K562 (cell line): ENCODE measurements around the gene CDKL4. TPM values are rescaled to one million over a fixed set of nuclear protein-coding genes. Genes with fewer than 3 reads are reported as not detected.

ENCODE experiments used
- ATAC-seq: fragments of 200-7000 bp; cut with Tn5 transposase; 3 replicates; pipeline ENCODE4 v1.9.1; 2020; ENCODE audit warnings: moderate library complexity
- BruUV-seq: library from RNA; stranded (reverse); fragments of 400-500 nt; replicated peaks from 2 replicates; lab custom pipeline; 2021; lab: Mats Ljungman, UMichigan
- CTCF ChIA-PET: fragments of 300-600 bp; formaldehyde crosslinking; extraction: SDS; loops from one replicate; lab custom pipeline; 2021; ENCODE audit warnings: low intra/inter-chr PET ratio; lab: Yijun Ruan, JAX
- POLR2A ChIA-PET: fragments of 300-600, 350-650 bp; sonication (Branson Sonifier 250); formaldehyde crosslinking; extraction: SDS; loops from one replicate; lab custom pipeline; 2021; ENCODE audit warnings: antibody characterized with exemption, inconsistent platforms; lab: Yijun Ruan, JAX
- DNase-seq, 4 experiments: peaks; one replicate each; pipeline versions ENCODE4 v3.0.0 to v3.0.0-alpha.2; 2011 to 2018; ENCODE audit warnings: low spot score in 3 of 4, mixed read lengths in 3 of 4; ENCODE audit errors: extremely low read depth in 1 of 4
- FAIRE-seq: peaks from 2 replicates; lab custom pipeline; 2011; peaks lifted over from hg19 to GRCh38; lab: Jason Lieb, UNC
- H2AFZ ChIP-seq: 2 replicates; pipeline ENCODE4 v1.6.0; 2011; ENCODE audit warnings: low read depth, low read length, control low read depth, inconsistent platforms
- H3K27ac ChIP-seq: fragments of 200-600 bp; 3 replicates; pipeline ENCODE4 v1.8.0; 2011; ENCODE audit warnings: low read depth, mild to moderate bottlenecking, control low read depth, inconsistent platforms, low read length, moderate library complexity, mixed read lengths; ENCODE audit errors: extremely low read depth
- H3K27me3 ChIP-seq, 2 experiments: fragments of 300-600 bp in 1 of 2; 2 replicates in 1 of 2; 3 replicates in 1 of 2; pipeline versions ENCODE4 v1.6.0 to v1.8.0; 2011; ENCODE audit warnings: inconsistent platforms in 2 of 2, low read length in 2 of 2, mild to moderate bottlenecking in 1 of 2, mixed read lengths in 1 of 2, moderate library complexity in 1 of 2; ENCODE audit not compliant: control insufficient read depth in 2 of 2, insufficient read depth in 2 of 2
- H3K36me3 ChIP-seq: fragments of 300-600 bp; 3 replicates; pipeline ENCODE4 v1.8.0; 2011; ENCODE audit warnings: mild to moderate bottlenecking, low read length, inconsistent platforms; ENCODE audit not compliant: control insufficient read depth, insufficient read depth
- H3K4me1 ChIP-seq, 2 experiments: fragments of 200-600 bp in 1 of 2; replicated peaks in 1 of 2; 2 replicates in 1 of 2; 3 replicates in 1 of 2; pipeline versions ENCODE4 v1.5.1 to v1.8.0; 2011; ENCODE audit warnings: inconsistent platforms in 2 of 2, low read length in 2 of 2, mild to moderate bottlenecking in 1 of 2, mixed read lengths in 1 of 2, moderate library complexity in 1 of 2; ENCODE audit not compliant: control insufficient read depth in 2 of 2, insufficient read depth in 2 of 2
- H3K4me2 ChIP-seq: 2 replicates; pipeline ENCODE4 v1.6.1; 2011; ENCODE audit warnings: low read length, control low read depth, inconsistent platforms, mixed read lengths; ENCODE audit not compliant: insufficient read depth
- H3K4me3 ChIP-seq: fragments of 200-600 bp; sonication (generic), shearing (Covaris generic); 2 replicates; pipeline ENCODE4 v1.5.1; 2016; ENCODE audit warnings: control low read depth, inconsistent platforms
- H3K79me2 ChIP-seq: fragments of 200-600 bp; 3 replicates; pipeline ENCODE4 v1.8.0; 2011; ENCODE audit warnings: low read length, inconsistent platforms; ENCODE audit not compliant: control insufficient read depth, insufficient read depth
- H3K9ac ChIP-seq, 2 experiments: 2 replicates each; pipeline versions ENCODE4 v1.6.0 to v1.6.1; 2011; ENCODE audit warnings: low read depth in 2 of 2, low read length in 2 of 2, control low read depth in 1 of 2, inconsistent platforms in 1 of 2, mild to moderate bottlenecking in 1 of 2, mixed read lengths in 1 of 2; ENCODE audit not compliant: insufficient read depth in 1 of 2
- H3K9me1 ChIP-seq: one replicate; pipeline ENCODE4 v1.6.0; 2011; ENCODE audit warnings: inconsistent platforms, mild to moderate bottlenecking, low read length, moderate library complexity; ENCODE audit not compliant: control insufficient read depth, insufficient read depth
- H3K9me3 ChIP-seq: replicated peaks from 2 replicates; pipeline ENCODE4 v1.5.1; 2011; ENCODE audit warnings: low read depth, low read length, inconsistent platforms; ENCODE audit not compliant: control insufficient read depth, insufficient read depth
- H4K20me1 ChIP-seq: replicated peaks from 2 replicates; pipeline ENCODE4 v1.6.1; 2011; ENCODE audit warnings: low read length, inconsistent platforms, mixed read lengths; ENCODE audit not compliant: control insufficient read depth, insufficient read depth
- BHLHE40 ChIP-seq: IDR thresholded peaks from 2 replicates; pipeline ENCODE4 v1.6.1; 2011; ENCODE audit warnings: low read length, improper control_type of control experiment
- CBX8 ChIP-seq: fragments of 200-600 bp; sonication (generic); IDR thresholded peaks from 2 replicates; pipeline ENCODE4 v1.6.1; 2012; ENCODE audit warnings: borderline replicate concordance, mixed run types, low read depth, mild to moderate bottlenecking, moderate library complexity, mixed read lengths, low read length, control low read depth, inconsistent platforms; ENCODE audit not compliant: poor library complexity, severe bottlenecking; ENCODE audit errors: extremely low read depth
- MYC ChIP-seq, 2 experiments: fragments of 250-450 bp in 1 of 2; sonication (Bioruptor Pico) in 1 of 2; IDR thresholded peaks; 2 replicates each; pipeline versions ENCODE4 v1.5.1 to v1.6.1; 2012 to 2021; ENCODE audit warnings: low read depth in 2 of 2, borderline replicate concordance in 1 of 2, improper control_type of control experiment in 1 of 2, low read length in 1 of 2, mild to moderate bottlenecking in 1 of 2, moderate library complexity in 1 of 2
- PRDM10 ChIP-seq: fragments of 450-650 bp; IDR thresholded peaks from 2 replicates; pipeline ENCODE4 v1.6.1; 2018; ENCODE audit not compliant: partially characterized antibody
- TSC22D4 ChIP-seq: fragments of 450-650 bp; IDR thresholded peaks from 2 replicates; pipeline ENCODE4 v1.6.1; 2016; ENCODE audit warnings: missing genetic modification characterization, missing biosample characterization, control low read depth
- ZNF197 ChIP-seq: fragments of 200-800 bp; sonication (Bioruptor generic); IDR thresholded peaks from 2 replicates; pipeline ENCODE4 v1.6.1; 2016; ENCODE audit warnings: low read depth, missing genetic modification characterization, missing compliant biosample characterization
- WGBS: fragments of 100-300 bp; shearing (Covaris generic); methylation state at CpG from one replicate; pipeline ENCODE4 v1.1.6; 2016; ENCODE audit warnings: low coverage, mixed read lengths; ENCODE audit not compliant: insufficient coverage; ENCODE audit errors: missing lambda C conversion rate; 5-methylcytosine and 5-hydroxymethylcytosine counted together
- in situ Hi-C: fragments of 300-500 bp; cut with MboI; formaldehyde crosslinking; loops from 4 replicates; pipeline ENCODE4 v1.15.0; 2018; ENCODE audit warnings: inconsistent platforms, mixed read lengths
- intact Hi-C: fragments of 100-400 bp; cut with micrococcal nuclease; formaldehyde crosslinking; loops from 2 replicates; pipeline ENCODE4 v1.14.2; 2022
- polyA plus RNA-seq, 8 experiments: library from polyadenylated mRNA; depleted of rRNA in 4 of 8; stranded (reverse) in 5 of 8; unstranded in 3 of 8; fragments of >200 nt; fragmentation: Nextera tagmentation in 2 of 8; fragmentation: Illumina TruSeq in 1 of 8; extraction: Ambion mirVana in 2 of 8; extraction: Trizol in 1 of 8; gene quantifications; 2 replicates each; pipeline versions ENCODE4 v1.2.1 to v1.2.3, GENCODE V29; 2011 to 2014; ENCODE audit warnings: inconsistent platforms in 1 of 8, missing spikeins in 1 of 8
- total RNA-seq, 7 experiments: library from RNA; depleted of rRNA in 6 of 7; stranded (reverse); fragments of >200 nt in 6 of 7; fragmentation: Illumina TruSeq in 2 of 7; extraction: Trizol in 2 of 7; gene quantifications; 2 replicates each; pipeline versions ENCODE4 v1.2.1 to v1.2.3, GENCODE V29; 2011 to 2021; ENCODE audit warnings: low replicate concordance in 1 of 7

Gene CDKL4
- total and polyA plus RNA-seq, 9 of the 15 experiments (the other 6 are each of a cell fraction or from before 2014, with no cell fraction given) = not detected

DNA sequence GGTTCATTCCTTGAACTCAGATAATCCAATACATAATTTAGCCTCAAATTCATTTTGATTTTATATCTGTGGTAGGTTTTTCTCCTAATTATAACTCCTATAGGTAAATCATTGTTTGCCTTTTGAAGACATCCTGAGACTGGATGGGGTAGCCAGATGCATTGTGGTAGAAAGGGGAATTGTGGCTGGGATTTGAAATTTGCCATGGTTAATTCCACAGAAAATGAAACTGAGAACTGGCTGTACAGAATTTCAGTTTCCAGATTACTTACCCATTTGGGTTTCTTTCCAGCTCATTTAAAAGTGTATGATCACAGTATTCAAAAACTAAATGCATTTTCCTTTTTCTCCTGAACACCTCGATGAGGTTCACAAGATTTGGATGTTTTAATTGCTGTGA lies 18.2 kb downstream of the CDKL4 start:
- H3K9me3 ChIP-seq = no peaks in the 10 kb centered on the region
- H3K27ac ChIP-seq = no peak overlapping the region
- CTCF ChIA-PET = no interaction called here
- no peak overlapping the region for H2AFZ ChIP-seq
- POLR2A ChIA-PET = no interaction called here
- H3K9ac ChIP-seq = no peak overlapping the region
- H4K20me1 ChIP-seq = no peaks in the 10 kb centered on the region
- in situ Hi-C loops = loop anchor here (5.0 to 25.0 kb wide), 3 partner anchors 101 to 288 kb away; partner anchors contain the start of gene SOS1
- no peak overlapping the region for H3K4me2 ChIP-seq
- ATAC-seq = no peak
- DNase-seq = no peak
- H3K79me2 ChIP-seq = no peaks in the 10 kb centered on the region
- TF ChIP-seq BHLHE40 (no peak), ZNF197 (CRISPR knock-in tag) (no peak), CBX8 (no peak), TSC22D4 (tag) (no peak), MYC (IDR thresholded peaks at IDR 0.05; ENCODE audit: low read depth, low read length) (no peak), MYC (CRISPR knock-in tag; IDR thresholded peaks at IDR 0.05; ENCODE audit: borderline replicate concordance, low read depth) (no peak), PRDM10 (no peak)
- 79% methylated on average over 1 of the region's 1 CpG for WGBS
- no peaks in the 10 kb centered on the region for H3K36me3 ChIP-seq
- no TSS peak for BruUV-seq
- intact Hi-C loops = loop anchor here (5.0 to 10.0 kb wide), 2 partner anchors 481 to 688 kb away; no protein-coding TSS in a partner anchor
- H3K9me1 ChIP-seq = no peaks in the 10 kb centered on the region
- FAIRE-seq = no peak
- peaks cover 4 to 10% of the 10 kb centered on the region in 2 experiments; a peak in 3 of 5 replicates for H3K4me1 ChIP-seq
- no peaks in the 10 kb centered on the region for H3K27me3 ChIP-seq
- no peak overlapping the region for H3K4me3 ChIP-seq
